GM21381 (cell line): ENCODE data around the gene EDN3.

ENCODE experiments used
- ATAC-seq: cut with Tn5 transposase; IDR thresholded peaks from one replicate; pipeline ENCODE4 v1.9.1; 2021; ENCODE audit warnings: mild to moderate bottlenecking, moderate library complexity; ENCODE audit not compliant: unreplicated experiment

The EDN3 gene

DNA sequence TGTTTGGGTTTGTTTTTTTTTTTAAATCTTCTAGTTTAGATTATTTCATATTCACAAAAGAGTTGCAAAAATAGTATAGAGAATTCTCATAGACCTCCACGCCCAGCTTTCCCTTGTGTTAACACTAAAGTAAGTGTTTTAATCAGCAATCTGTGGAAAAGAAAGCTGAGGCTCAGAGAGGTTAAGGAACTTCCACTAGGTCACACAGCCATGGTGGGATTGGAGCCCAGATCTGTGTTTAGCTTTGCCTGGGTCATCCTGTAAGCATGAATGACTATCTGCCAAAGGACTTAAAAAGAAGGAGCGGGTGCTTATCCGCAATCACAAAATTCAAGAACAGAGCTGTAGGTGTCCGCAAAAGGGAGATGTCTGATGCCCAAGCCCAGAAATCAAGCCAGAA is 60.5 kb downstream of the EDN3 start:
- no peak for ATAC-seq

DNA sequence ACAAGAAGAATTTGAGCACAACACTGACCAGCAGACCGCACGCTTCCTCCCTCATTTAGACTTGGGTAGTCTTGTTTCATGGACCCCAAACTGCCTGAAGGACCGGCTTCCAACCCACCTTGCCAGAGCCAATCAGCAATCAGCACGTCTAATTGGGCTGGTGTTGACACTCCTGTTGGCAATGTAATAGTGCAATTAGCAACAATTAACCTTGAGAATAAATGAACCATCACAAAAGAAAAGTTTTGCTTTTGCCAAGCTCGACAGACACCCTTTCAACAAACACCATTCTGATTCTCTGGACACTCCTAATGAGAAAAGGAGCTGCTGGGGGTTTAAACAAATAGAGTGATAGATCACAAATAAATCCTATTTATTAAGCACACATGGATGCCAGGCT is 61.0 kb downstream of the EDN3 start:
- no peak for ATAC-seq

DNA sequence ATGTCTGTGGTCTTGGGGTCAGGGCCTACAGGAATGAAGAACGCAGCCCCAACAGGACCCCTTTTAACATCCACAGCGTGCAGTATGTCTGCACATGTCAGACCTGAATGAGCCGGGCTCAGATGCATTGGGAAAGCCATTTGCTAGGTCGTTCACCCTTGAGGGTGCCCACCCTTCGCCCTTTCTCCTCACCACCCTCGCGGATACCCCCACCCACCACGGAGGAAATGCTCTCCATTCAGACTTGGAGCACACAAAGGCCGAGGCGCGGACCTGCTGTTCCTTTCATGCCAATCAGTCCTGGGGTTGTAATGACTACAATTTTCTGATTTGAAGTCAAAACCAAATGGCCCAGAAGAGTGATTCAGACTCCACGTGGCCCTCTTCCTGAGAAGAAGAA is 62.7 kb downstream of the EDN3 start:
- ATAC-seq, result no peak

DNA sequence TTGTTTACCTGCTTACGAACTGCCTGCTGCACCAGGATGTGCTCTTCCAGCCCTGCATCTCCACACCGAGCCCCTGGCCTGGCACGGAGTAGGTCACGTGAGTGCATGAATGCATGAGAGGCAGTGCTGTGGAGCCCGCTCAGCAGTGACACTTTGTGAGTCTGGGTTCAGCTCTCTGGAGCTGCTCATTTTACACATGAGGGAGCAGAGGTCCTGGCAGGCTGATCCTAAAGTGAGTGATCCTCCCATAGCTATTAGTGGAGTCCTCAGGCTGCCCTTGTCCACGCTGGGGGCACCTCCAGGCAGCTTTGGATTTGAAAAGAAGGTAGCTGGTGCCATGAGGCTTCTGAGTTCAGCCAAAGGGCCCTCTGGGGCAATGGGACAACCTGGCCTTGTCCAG is 64.2 kb downstream of the EDN3 start:
- ATAC-seq, result no peak

DNA sequence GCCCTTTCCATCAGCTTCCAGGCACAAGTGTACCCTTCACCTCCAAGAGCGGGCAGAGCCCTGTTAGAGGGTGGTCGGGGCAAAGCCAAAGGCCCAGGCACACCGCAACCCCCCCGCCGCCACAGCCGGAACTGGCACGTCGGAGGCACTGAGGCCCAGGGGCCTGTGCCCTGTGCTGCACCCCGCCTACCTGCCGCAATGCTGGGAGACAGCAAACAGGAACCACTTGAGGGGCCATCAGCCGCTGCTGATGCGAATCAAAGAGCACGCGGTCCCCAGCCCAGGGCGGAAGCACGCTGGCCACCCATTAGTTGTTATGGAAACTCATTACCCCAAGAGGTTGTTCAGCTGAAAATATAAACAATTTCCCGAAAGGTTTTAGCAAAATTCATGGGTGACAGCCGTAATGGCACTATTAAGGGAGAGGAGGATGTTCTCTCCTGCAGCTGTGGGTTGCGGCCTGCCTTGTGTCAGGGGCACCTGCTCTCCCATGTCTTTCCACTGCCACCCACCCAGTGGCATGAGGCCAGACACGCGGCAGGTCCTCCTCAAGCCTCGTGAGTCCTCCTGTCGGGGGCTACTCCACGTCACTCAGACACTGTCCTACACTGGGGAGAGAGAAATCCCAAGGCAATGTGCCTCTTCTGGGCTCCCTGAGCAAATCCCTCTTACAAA is 65.3 kb downstream of the EDN3 start:
- no peak for ATAC-seq

DNA sequence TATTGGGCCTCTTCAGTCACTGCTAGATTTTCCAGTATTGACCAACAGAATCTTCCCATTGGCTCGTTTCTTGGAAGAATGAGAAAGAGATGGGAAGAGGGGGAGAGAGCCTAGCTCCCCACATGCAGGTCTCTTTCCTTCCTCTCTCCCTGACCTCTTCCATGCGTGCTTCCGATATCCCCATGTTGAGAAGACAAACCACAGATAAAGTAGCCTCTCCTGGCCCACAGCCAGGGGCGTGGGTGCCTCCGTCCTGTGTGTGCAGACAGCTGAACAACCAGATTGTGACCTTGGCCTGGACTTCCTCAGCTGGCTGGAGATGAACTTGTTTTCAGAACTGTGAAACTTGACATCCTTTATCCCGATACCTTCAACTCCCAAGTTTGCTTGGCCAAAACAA is 71.0 kb downstream of the EDN3 start:
- ATAC-seq, result no peak

DNA sequence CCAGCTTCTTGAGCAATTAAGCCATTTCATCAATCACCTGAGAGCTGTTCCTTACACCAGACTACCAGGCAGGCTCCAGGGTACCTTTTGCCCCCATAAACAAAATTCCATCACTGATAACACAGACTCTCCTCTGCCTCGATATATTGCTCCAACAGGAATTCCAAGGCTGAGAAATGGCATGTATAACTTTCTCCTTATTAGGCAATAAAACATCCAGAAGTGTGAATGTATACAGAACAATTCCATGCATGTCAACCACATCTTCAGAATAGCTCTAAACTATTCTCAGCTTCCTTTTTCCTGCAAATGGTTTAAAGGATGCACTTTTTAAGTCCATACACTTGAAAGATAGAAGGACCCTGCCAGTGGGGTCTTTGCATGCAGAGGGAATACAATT is 73.8 kb downstream of the EDN3 start:
- no peak for ATAC-seq

DNA sequence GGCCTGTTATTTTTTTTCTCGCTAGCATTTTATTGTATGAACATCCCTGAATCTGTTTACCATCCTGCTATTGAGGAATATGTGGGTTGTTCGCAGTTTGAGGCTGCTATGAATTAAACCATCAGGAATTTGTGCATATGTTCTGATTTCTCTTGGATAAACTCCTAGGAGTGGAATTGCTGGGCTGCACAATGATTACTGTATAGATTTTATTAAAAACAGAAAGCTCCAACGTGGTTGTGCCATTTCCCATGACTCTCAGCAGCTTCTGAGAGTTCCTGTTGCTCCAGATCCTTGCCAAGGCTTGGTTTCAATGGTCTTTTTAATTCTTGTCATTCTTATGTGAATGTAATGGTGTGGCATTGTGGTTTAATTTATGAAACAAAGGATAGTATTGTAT is 75.1 kb downstream of the EDN3 start:
- no peak for ATAC-seq
